GM19023 (cell line): ENCODE results near the gene CAV3.

ENCODE experiments used
- ATAC-seq: cut with Tn5 transposase; IDR thresholded peaks from one replicate; pipeline ENCODE4 v1.9.1; 2021; ENCODE audit warnings: mild to moderate bottlenecking, moderate library complexity; ENCODE audit not compliant: unreplicated experiment

CAV3 gene

GRCh38 chr3:8759038-8759707 is 25.6 kb downstream of the CAV3 start:
- ATAC-seq: no peak

- no peak for ATAC-seq
These were observed 26.5 kb downstream of the CAV3 start for GRCh38 chr3:8760091-8760490.

- ATAC-seq: no peak
These were observed 26.9 kb downstream of the CAV3 start for GRCh38 chr3:8760506-8760905.

GRCh38 chr3:8761866-8762265 is 28.3 kb downstream of the CAV3 start:
- ATAC-seq: no peak

GRCh38 chr3:8762607-8763377 is 29.2 kb downstream of the CAV3 start:
- ATAC-seq: no peak

GRCh38 chr3:8764528-8764927 is 30.9 kb downstream of the CAV3 start:
- no peak for ATAC-seq

- ATAC-seq: no peak
These were observed 31.9 kb downstream of the CAV3 start for GRCh38 chr3:8765528-8765927.

GRCh38 chr3:8766148-8766547 is 32.5 kb downstream of the CAV3 start:
- no peak for ATAC-seq

- ATAC-seq: no peak
These were observed 33.7 kb downstream of the CAV3 start for GRCh38 chr3:8767256-8767666.

- peak; percentile 51 for ATAC-seq
These were observed 34.2 kb downstream of the CAV3 start for GRCh38 chr3:8767667-8768363.

GRCh38 chr3:8768364-8769087 is 34.9 kb downstream of the CAV3 start:
- peak; percentile 37 for ATAC-seq

- peak; percentile 73 for ATAC-seq
These were observed 35.7 kb downstream of the CAV3 start, which contains the start of gene OXTR for GRCh38 chr3:8769088-8769822. Gene OXTR, minus strand, starts transcription at chr3:8769613. Its CDS starts 1,426 bp downstream, at chr3:8768187.

- no peak for ATAC-seq
These were observed 40.4 kb downstream of the CAV3 start for GRCh38 chr3:8773941-8774542.

- no peak for ATAC-seq
These were observed 41.6 kb downstream of the CAV3 start for GRCh38 chr3:8775181-8775580.

- ATAC-seq: no peak
These were observed 42.0 kb downstream of the CAV3 start for GRCh38 chr3:8775602-8776001.

GRCh38 chr3:8776406-8776805 is 42.8 kb downstream of the CAV3 start:
- ATAC-seq: no peak

- no peak for ATAC-seq
These were observed 43.8 kb downstream of the CAV3 start for GRCh38 chr3:8777201-8777977.

- no peak for ATAC-seq
These were observed 44.3 kb downstream of the CAV3 start for GRCh38 chr3:8777978-8778267.

- no peak for ATAC-seq
These were observed 44.9 kb downstream of the CAV3 start for GRCh38 chr3:8778475-8778874.
